GM12801 (cell line): ENCODE results near the gene ZSWIM5.

Source experiments
- TF ChIP-seq, protein P1 (sequence below): IDR thresholded peaks from one replicate; pipeline ENCODE4 v1.5.1; 2011; ENCODE audit warnings: control low read depth; ENCODE audit not compliant: insufficient read length; ENCODE audit errors: extremely low read depth

Gene ZSWIM5

DNA sequence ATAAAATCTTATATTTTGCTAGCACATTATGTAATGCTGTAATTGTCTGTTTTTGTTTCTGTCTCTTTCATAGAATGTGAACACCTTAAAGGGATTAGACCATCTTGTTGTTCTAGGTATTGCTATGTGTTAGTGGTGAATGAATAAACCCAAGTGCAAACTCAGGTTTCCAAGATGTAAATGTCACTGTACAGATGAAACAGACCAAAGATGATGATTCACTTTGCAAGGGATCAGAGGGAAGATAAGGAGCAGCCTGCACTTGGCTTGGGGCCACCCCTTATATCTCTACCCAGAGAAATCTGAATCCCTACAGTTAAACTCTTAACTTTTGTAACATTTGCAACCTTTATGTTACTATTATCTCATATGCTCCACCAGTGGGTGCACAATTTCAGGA lies 168.9 kb downstream of the ZSWIM5 start:
- TF ChIP-seq, protein P1, sequence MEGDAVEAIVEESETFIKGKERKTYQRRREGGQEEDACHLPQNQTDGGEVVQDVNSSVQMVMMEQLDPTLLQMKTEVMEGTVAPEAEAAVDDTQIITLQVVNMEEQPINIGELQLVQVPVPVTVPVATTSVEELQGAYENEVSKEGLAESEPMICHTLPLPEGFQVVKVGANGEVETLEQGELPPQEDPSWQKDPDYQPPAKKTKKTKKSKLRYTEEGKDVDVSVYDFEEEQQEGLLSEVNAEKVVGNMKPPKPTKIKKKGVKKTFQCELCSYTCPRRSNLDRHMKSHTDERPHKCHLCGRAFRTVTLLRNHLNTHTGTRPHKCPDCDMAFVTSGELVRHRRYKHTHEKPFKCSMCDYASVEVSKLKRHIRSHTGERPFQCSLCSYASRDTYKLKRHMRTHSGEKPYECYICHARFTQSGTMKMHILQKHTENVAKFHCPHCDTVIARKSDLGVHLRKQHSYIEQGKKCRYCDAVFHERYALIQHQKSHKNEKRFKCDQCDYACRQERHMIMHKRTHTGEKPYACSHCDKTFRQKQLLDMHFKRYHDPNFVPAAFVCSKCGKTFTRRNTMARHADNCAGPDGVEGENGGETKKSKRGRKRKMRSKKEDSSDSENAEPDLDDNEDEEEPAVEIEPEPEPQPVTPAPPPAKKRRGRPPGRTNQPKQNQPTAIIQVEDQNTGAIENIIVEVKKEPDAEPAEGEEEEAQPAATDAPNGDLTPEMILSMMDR = no peak

DNA sequence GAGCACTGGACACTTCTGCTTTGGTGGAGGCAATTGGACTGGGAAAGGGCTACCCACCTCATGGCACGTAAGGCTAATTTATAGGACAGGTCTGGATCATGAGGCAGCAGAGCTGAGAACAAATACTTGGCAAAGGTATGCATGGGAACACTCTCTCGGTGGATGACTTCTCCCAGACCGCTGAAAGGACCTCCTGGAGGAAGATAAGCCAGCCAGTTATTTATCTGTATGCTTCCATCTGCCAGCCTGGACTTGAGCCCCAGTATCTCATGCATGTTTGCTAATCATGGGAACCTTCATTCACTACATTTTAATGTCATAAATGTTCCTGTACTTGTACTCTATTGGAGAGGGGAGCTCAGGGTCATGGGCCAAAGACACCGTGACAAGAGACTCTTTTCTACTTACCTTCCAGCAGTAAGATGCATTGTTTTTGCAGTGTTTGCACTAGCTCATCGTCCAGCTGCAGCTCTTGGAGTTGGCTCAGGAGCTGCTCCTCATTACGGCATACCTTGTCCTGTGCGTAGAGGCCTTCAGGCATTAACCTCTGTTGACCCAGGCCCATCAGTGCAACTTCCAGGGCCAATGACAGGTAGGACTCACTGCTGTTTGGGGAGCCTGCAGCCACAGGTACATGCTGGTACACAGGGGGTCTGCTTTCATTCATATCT lies 170.6 kb downstream of the ZSWIM5 start:
- TF ChIP-seq, protein P1 = no peak

DNA sequence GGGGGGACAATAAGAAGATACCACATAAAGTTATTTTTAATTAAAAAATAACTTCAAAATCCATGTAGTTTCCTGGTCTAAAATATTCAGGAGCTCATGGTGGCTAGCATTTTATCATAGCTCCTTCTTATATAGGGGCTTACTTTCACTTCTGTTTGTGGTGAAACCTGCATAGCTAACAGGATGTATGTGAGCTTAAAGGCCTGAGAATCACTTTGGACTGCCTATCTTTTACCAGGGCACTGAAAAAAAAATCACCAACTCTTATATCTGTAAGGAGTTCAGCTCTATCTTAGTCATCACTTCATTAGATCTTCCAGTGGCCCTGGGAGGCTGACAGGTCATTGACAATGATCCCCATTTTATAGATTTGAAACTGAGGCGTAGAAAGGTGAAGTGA lies 173.0 kb downstream of the ZSWIM5 start:
- TF ChIP-seq, protein P1 = no peak

DNA sequence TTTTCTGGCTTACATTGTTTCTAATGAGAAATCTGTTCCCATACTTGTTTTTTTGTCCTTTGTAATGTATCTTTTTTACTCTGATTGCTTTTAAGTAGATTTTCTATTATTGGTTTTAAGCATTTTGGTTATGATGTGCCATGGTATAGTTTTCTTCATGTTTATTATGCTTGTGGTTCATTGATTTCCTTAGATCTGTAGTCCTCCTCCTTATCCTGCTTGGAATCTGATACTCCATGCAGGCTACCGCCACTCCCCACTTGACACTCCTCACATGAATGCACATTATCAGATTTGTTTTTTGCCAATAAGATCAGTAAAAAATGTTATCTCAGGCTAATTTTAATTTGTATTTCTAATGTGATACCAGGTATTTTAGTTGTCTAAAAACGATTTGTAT lies 173.6 kb downstream of the ZSWIM5 start:
- TF ChIP-seq, protein P1 = no peak

DNA sequence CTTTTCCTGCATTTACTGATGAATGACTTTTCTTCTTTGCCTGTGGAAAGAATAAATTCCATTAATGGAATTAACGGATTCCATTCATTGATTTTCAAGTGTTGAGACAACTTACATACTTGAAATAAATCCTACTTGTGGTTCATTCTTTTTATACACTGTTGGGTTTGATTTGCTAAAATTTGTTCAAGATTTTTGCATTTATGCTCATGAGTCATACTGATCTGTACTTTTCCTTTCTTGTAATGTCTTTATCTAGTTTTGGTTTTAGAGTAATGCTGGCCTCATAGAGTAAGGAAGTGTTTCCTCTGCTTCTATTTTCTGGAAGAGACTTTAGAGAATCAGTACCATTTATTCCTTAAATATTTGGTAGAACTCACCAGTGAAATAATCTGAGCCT lies 180.0 kb downstream of the ZSWIM5 start:
- TF ChIP-seq, protein P1 = no peak

DNA sequence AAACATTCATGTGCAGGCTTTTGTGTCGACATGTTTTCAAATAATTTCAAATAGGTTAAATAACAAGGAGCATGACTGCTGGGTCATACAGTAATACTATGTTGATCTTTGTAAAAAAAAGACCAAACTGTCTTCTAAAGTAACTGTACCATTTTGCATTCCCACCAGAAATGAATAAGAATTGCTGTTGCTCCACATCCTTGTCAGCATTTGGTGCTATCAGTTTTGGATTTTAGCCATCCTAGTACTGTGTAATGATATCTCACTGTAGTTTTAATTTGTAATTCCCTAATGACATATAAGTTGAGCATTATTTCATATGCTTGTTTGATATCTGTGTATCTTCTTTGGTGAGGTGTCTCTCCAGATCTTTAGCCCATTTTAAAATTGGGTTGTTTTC lies 182.7 kb downstream of the ZSWIM5 start:
- TF ChIP-seq, protein P1 = no peak

DNA sequence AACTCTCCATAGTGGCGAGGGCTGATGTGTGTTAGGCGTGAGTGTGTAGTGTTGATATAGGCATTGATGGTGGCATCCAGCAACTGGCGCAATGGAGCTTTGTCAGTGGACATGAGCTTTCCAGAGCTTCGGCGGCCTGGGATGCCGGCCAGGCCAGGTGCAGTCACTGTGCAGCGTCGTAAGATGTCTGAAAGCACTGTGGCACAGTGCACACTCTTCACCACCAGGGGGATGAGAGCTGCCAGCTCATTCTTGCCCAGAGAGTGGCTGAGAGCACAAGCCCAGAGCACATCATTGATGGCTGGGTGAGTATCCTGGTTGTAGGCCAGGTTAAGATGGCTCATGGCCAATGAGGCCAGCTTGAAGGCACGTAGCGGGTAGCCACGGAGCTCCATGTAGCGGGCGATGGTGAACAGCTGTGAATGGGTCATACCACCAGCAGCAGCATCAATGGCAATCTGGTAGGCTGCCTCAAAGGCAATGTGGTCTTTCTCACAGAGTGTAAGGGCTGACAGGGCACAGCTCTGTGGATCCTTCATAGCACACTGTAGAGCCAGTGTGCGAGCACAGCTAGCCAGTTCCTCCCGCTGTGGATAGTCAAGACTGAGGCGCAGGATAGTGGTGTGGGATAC lies 187.7 kb downstream of the ZSWIM5 start:
- TF ChIP-seq, protein P1 = peak; percentile 71
